ENCODE data around the gene KLF15.

KLF15 gene

GRCh38 chr3:126306888-126307482, 50.2 kb downstream of the KLF15 start:
- peaks cover 19% of the 10 kb centered on the region for H3K9me3 Mint-ChIP-seq (ENCODE audit: low read depth)
- peaks cover 5% of the 10 kb centered on the region for H3K27me3 Mint-ChIP-seq
- H3K4me3 Mint-ChIP-seq: no peak overlapping the region
- no peaks in the 10 kb centered on the region for H3K4me1 Mint-ChIP-seq (ENCODE audit: low read depth)
- H3K27ac Mint-ChIP-seq: no peak overlapping the region
- H3K36me3 Mint-ChIP-seq: no peaks in the 10 kb centered on the region

DNA sequence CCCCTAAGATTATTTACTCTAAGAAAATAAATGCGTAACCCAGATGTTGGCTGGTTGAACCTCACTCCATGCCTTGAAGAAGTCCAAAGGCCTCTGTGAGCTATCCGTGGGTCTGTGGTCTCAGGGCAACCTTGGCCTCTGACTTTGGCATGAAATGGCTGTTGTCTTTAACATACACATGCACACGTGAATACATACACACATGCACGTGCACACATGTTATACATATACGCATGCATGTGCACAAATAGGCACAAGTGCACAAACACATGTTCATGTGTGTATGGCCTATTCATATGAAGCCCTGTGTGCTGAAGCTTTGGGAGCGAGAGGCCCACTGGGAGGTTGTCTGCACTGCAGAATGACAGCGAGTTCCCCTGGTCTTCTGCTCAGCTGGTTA, 50.8 kb downstream of the KLF15 start:
- no peaks in the 10 kb centered on the region for H3K4me1 Mint-ChIP-seq (ENCODE audit: low read depth)
- peaks cover 6% of the 10 kb centered on the region for H3K27me3 Mint-ChIP-seq
- peaks cover 19% of the 10 kb centered on the region for H3K9me3 Mint-ChIP-seq (ENCODE audit: low read depth)
- no peak overlapping the region for H3K27ac Mint-ChIP-seq
- H3K4me3 Mint-ChIP-seq: no peak overlapping the region
- no peaks in the 10 kb centered on the region for H3K36me3 Mint-ChIP-seq

GRCh38 chr3:126305427-126305826, 51.8 kb downstream of the KLF15 start:
- H3K27me3 Mint-ChIP-seq: peaks cover 6% of the 10 kb centered on the region
- no peaks in the 10 kb centered on the region for H3K36me3 Mint-ChIP-seq
- H3K4me3 Mint-ChIP-seq: no peak overlapping the region
- H3K27ac Mint-ChIP-seq: no peak overlapping the region
- H3K4me1 Mint-ChIP-seq (ENCODE audit: low read depth): no peaks in the 10 kb centered on the region
- peaks cover 19% of the 10 kb centered on the region for H3K9me3 Mint-ChIP-seq (ENCODE audit: low read depth)

DNA sequence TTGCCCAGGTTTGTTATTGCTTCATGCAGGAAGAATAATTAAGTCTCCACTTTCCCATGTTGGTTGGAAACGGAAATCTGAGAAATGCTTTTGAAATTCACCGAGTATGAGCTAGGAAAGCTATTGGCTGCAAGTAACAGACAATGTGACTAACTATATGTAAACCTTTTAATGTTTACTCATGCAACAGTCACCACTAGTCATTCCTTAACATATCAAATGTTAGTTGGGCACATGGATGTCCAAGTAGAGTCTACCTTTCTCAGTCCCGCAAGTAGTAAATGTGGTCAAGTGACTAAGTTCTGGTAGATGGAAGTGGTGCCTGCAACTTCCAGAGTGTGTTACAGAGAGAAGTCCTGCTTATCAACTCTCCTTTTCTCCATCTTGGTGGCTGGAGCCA, 52.5 kb downstream of the KLF15 start:
- Mint-ChIP-seq H3K4me1 (ENCODE audit: low read depth) (no peaks in the 10 kb centered on the region), H3K27me3 (peaks cover 6% of the 10 kb centered on the region), H3K9me3 (ENCODE audit: low read depth) (peaks cover 19% of the 10 kb centered on the region), H3K36me3 (no peaks in the 10 kb centered on the region), H3K27ac (no peak overlapping the region), H3K4me3 (no peak overlapping the region)

- Mint-ChIP-seq H3K9me3 (ENCODE audit: low read depth) (peaks cover 19% of the 10 kb centered on the region), H3K27me3 (peaks cover 6% of the 10 kb centered on the region), H3K27ac (no peak overlapping the region), H3K36me3 (no peaks in the 10 kb centered on the region), H3K4me1 (ENCODE audit: low read depth) (no peaks in the 10 kb centered on the region), H3K4me3 (no peak overlapping the region)
Measured at GRCh38 chr3:126304291-126304690, 52.9 kb downstream of the KLF15 start.

DNA sequence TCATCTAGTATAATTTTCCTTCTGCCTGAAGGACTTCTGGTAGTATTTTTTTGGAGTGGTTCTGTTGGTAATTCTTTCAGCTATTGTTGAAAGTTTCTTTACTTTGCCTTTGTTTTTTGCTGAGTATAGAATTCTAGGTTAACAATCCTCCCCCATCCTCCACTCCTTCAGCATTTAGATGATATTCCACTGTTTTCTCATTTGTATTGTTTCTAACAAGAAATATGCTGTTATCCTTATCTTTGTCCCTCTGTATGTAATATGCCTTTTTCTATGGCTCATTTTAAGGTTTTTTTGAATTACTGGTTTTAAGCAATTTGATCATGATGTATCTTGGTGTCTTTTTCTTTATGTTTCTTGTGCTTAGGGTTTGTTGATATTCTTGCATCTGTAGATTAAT, 53.9 kb downstream of the KLF15 start:
- no peaks in the 10 kb centered on the region for H3K36me3 Mint-ChIP-seq
- H3K9me3 Mint-ChIP-seq (ENCODE audit: low read depth): peaks cover 19% of the 10 kb centered on the region
- H3K27ac Mint-ChIP-seq: no peak overlapping the region
- H3K27me3 Mint-ChIP-seq: peaks cover 6% of the 10 kb centered on the region
- no peak overlapping the region for H3K4me3 Mint-ChIP-seq
- no peaks in the 10 kb centered on the region for H3K4me1 Mint-ChIP-seq (ENCODE audit: low read depth)

- Mint-ChIP-seq H3K27ac (no peak overlapping the region), H3K36me3 (no peaks in the 10 kb centered on the region), H3K4me3 (no peak overlapping the region), H3K27me3 (peaks cover 5% of the 10 kb centered on the region), H3K9me3 (ENCODE audit: low read depth) (peaks cover 19% of the 10 kb centered on the region), H3K4me1 (ENCODE audit: low read depth) (no peaks in the 10 kb centered on the region)
Measured at GRCh38 chr3:126300761-126301481, 56.3 kb downstream of the KLF15 start.

DNA sequence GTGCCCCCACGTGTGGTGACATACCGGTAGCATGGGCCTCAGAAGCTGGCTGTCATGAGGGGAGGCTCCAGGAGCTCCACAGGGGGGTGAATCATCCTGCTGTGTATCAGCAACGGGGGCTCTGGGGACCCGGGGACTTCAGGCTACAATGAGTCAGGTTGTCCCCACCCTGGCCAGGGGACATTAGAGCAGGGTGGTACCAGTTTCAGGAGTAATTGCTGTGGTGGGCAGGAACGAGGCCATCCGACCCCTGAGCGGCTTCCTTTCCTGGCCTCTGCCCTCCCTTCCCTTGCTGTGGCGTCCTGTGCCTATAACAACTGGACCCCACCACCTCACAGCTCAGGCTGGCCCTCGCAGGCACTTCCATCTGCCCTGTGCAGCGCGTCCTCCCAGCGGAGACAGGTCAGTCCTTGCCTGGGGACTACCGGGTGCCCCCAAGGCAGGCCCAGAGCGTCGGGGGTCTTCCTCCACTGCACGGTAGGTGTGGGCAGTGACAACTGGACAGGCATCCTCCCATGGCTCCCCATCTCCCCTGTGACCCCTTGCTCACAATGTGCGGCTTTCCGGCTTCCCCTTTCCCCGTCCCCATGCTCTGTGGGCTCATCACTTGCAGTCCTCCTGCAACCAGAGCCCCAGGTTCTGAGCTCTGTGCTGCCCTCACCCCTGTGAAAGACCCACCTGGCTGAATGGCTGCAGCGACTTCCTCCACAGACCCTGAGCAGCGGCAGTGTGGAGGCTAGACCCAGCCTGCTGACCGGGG, 57.0 kb downstream of the KLF15 start:
- H3K27ac Mint-ChIP-seq: no peak overlapping the region
- peaks cover 2% of the 10 kb centered on the region for H3K27me3 Mint-ChIP-seq
- H3K4me3 Mint-ChIP-seq: no peak overlapping the region
- no peaks in the 10 kb centered on the region for H3K4me1 Mint-ChIP-seq (ENCODE audit: low read depth)
- no peaks in the 10 kb centered on the region for H3K36me3 Mint-ChIP-seq
- H3K9me3 Mint-ChIP-seq (ENCODE audit: low read depth): peaks cover 19% of the 10 kb centered on the region

GRCh38 chr3:126295407-126295939, 61.7 kb downstream of the KLF15 start:
- Mint-ChIP-seq H3K4me1 (ENCODE audit: low read depth) (no peaks in the 10 kb centered on the region), H3K27me3 (peaks cover 1% of the 10 kb centered on the region), H3K4me3 (no peak overlapping the region), H3K27ac (no peak overlapping the region), H3K9me3 (ENCODE audit: low read depth) (no peaks in the 10 kb centered on the region), H3K36me3 (no peaks in the 10 kb centered on the region)

DNA sequence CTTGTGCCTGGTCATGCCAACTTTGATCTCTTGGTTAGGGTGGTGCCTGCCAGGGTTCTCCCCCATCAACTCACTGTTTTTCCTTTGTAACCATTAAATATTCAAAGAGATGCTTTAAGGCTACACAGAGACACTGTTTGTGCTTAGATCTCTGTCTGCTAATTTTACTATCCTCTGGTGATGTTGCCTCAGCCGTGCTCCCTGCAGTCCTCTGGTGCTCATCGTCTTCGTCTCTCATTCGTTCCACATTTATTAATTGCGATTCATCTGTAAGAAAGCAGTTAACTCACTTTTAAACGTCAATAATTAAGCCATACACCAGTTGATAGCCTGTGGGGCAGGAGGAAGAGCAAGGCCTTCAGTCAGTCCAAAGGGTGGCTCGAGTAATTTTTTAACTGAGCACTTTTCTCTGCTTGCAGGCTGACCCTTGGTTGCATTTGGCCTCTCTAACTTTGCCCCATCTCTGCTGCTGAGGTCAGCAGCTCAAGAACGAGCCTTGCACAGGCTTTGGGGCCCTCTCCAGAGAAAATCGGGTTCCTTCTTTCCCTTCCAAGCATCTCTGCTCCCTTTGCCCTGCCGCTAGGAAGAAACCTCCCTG, 62.9 kb downstream of the KLF15 start:
- Mint-ChIP-seq H3K36me3 (no peaks in the 10 kb centered on the region), H3K27ac (no peak overlapping the region)

GRCh38 chr3:126293370-126294082, 63.7 kb downstream of the KLF15 start:
- H3K4me1 Mint-ChIP-seq (ENCODE audit: low read depth): no peaks in the 10 kb centered on the region
- H3K9me3 Mint-ChIP-seq (ENCODE audit: low read depth): no peaks in the 10 kb centered on the region
- no peak overlapping the region for H3K4me3 Mint-ChIP-seq
- H3K36me3 Mint-ChIP-seq: no peaks in the 10 kb centered on the region
- H3K27me3 Mint-ChIP-seq: peaks cover 10% of the 10 kb centered on the region
- H3K27ac Mint-ChIP-seq: no peak overlapping the region

More for the DNA sequence above, 62.9 kb downstream of the KLF15 start:
- Mint-ChIP-seq H3K4me3 (no peak overlapping the region), H3K4me1 (ENCODE audit: low read depth) (no peaks in the 10 kb centered on the region), H3K27me3 (peaks cover 7% of the 10 kb centered on the region), H3K9me3 (ENCODE audit: low read depth) (no peaks in the 10 kb centered on the region)
